ENCODE data around the gene PLCZ1.

PLCZ1 gene

DNA sequence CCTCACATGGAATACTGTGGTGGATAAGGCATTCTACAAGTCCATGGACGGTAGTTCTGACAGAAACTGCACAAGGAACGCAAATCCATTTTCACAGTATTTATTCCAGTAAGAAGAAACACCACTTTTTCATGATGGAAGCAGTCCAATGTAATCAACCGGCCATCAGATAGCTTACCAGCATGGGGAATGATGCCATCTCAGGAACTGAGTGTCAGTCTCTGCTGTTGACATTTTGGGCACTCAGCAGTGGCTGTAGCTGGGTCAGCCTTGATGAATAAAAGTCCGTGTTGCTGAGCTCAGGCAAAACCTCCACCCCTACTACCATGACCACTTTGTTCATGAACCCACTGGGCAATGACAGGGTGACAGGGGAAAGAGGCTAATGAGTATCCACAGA is 103.4 kb downstream of the PLCZ1 start:
- no peak for DNase-seq (ENCODE audit: low read depth, low spot score)
- no peaks in the 10 kb centered on the region for H3K4me1 ChIP-seq (ENCODE audit: insufficient read depth, insufficient read length)
- H3K27me3 ChIP-seq (ENCODE audit: insufficient read depth, insufficient read length), result no peaks in the 10 kb centered on the region
- no peaks in the 10 kb centered on the region for H3K9me3 ChIP-seq (ENCODE audit: insufficient read depth, low read length)
- TF ChIP-seq YY1 (IDR thresholded peaks at IDR 0.05; ENCODE audit: insufficient read depth, insufficient read length) (no peak), ZNF274 (IDR thresholded peaks at IDR 0.05; ENCODE audit: low read depth, low read length) (no peak), SUZ12 (IDR thresholded peaks at IDR 0.05; ENCODE audit: extremely low read depth, insufficient read depth, insufficient read length) (no peak)
- no peak overlapping the region for H3K9ac ChIP-seq (ENCODE audit: insufficient read length, low read depth)
- H3K4me3 ChIP-seq (ENCODE audit: insufficient read length, low read depth), result no peak overlapping the region
- no peaks in the 10 kb centered on the region for H3K36me3 ChIP-seq (ENCODE audit: insufficient read depth, insufficient read length, low read length)

Measured in NT2/D1 (cell line).